GM21825 (cell line): ENCODE results near the gene NEU4.
A peak's percentile ranks its signal among the peaks of the same experiment; 100 is the strongest.

Source experiments
- ATAC-seq: cut with Tn5 transposase; IDR thresholded peaks from one replicate; pipeline ENCODE4 v1.9.1; 2021; ENCODE audit warnings: mild to moderate bottlenecking, moderate library complexity; ENCODE audit not compliant: unreplicated experiment

The NEU4 gene

DNA sequence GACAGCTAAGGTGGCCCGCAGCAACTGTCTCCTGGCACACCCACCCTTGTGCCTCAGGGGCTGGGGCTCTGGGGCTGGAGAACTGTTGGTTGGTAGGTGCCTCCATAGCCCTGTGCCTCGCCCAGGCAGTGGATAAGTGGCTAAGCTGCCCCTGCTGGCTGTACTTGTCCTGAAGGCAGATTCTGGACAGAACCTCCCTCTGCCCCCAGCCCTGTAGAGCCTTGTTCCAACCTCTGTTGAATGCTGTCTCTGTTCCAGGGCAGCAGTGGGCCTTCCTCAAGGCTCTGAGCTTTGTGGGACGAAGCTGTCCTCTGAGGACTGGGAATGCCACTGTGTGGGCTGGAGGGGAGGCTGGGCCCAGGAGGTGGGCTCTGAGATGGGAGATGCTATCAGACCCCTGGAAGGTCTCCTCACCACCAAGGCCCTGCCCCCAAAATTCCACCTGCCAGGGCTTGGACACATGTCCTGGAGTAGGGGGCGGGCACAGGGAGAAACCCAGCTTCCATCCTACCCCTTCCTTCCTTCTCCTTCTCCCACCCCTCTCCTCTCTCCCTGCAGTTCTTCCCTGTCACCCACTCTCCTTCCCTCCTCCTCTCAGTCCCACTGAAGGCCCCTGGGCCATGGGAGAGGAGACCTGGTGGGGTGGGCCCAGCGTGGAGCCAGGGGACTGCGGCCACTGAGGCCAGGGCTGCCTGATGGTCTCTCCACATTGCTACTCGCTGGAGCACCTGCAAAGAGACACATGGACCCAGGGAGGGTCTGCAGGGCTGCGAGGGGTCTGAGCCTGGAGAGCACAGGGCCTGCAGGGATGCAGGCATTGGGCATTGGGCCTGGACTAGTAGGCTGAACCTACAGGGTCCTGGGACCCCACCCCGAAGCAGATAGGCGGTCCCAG, 51.4 kb downstream of the NEU4 start:
- ATAC-seq: peak; percentile 11

DNA sequence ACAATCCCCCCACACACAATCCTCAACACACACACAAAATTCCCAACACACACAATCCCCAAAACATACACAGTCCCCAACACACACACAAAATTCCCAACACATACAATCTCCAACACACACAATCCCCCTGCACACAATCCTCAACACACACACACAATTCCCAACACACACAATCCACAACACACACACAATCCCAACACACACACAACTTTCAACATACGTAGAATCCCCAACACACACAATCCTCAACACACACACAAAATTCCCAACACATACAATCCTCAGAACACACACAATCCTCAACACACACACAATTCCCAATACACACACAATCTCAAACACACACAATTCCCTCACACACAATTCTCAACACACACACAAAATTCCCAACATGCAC, 52.3 kb downstream of the NEU4 start:
- ATAC-seq: no peak

DNA sequence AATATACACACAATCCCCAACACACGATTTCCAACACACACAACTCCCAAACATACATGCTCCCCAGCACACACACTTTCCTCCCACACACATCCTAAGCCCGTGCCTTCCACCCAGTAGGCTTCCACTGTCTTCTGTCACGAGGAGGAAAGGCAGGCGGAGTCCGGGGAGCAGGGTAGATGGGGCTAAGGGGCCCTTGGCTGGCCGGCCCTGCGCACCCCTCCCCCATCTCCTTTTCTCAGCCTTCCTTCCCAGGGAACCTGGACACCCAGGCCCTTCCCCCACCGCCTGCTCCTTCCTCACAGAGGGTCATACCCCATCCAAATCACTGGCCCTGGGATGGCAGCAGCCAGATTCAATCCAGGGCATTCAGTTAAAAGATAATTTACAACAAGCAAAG, 53.1 kb downstream of the NEU4 start:
- ATAC-seq: no peak

DNA sequence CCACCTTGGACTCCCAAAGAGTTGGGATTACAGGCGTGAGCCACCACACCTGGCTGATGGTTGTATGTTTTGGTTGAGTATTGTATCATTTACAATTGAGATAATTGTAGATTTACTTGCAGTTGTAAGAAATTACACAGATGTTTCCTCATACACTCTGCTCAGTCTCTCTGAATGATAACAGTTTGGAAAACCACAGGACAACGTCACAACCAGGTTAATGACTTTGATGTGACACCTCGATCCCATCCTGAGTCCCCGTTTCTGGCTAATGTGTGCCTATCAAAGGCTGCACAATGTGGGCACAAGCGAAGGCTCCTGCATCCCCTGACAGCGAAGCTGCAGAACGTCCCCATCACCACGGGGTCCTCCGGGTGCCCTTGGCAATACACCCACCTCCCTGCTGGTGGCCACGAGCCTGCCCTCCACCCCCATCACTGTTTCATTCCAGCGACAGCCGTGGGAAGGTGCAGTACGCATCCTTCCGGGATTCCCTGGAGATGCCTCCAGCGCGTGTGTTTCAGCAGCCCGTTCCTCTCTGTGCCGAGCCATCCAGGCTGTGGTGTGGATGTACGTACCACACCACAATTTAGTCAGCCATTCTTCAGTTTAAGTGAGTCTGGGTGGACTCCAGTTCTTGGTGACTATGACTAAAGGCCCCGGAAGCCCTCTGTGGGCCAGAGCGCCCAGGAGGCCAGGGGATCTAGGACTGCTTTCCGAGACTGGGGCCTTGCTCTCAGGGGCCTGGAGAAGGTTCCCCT, 54.0 kb downstream of the NEU4 start:
- ATAC-seq: no peak

- ATAC-seq: no peak
These were observed 54.6 kb downstream of the NEU4 start for GRCh38 chr2:241863536-241863954.

- ATAC-seq: no peak
These were observed 55.3 kb downstream of the NEU4 start for GRCh38 chr2:241864168-241864849.

- ATAC-seq: no peak
These were observed 55.8 kb downstream of the NEU4 start for GRCh38 chr2:241864850-241865213.

DNA sequence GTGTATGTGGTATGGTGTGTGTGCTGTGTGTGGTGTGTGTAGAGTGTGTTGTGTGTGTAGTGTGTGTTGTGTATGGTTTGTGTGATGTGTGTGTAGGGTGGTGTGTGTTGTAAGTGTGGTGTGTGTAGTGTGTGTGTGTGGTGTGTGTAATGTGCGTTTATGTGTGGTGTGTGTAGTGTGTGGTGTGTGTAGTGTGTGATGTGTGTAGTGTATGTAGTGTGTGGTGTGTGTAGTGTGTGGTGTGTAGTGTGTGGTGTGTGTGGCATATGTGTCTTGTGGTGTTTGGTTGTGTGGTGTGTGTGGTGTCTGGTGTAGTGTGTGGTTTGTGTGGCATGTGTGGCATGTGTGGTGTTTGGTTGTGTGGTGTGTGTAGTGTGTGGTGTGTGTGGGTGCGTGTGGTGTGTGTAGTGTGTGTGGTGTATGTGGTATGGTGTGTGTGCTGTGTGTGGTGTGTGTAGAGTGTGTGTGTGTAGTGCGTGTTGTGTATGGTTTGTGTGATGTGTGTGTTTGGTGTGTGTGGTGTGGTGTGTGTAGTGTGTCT, 56.5 kb downstream of the NEU4 start:
- ATAC-seq: no peak

- no peak for ATAC-seq
These were observed 57.2 kb downstream of the NEU4 start for GRCh38 chr2:241865957-241866789.
